ENCODE data around the gene PDZD4.

PDZD4 gene

GRCh38 chrX:153857348-153857903 lies 27.1 kb upstream of the PDZD4 start:
- no peak overlapping the region for H3K4me3 ChIP-seq (ENCODE audit: extremely low read depth, insufficient read depth, low read length, poor library complexity, severe bottlenecking)
- no peak overlapping the region for H3K27ac ChIP-seq (ENCODE audit: low read depth, low read length, severe bottlenecking)
- no peaks in the 10 kb centered on the region for H3K9me3 ChIP-seq (ENCODE audit: control insufficient read depth, low read length)
- H3K36me3 ChIP-seq (ENCODE audit: control insufficient read depth, insufficient read depth, low read length) = peaks cover 5% of the 10 kb centered on the region
- H3K4me1 ChIP-seq (ENCODE audit: control insufficient read depth, insufficient read depth, low read length, poor library complexity, severe bottlenecking) = no peaks in the 10 kb centered on the region
- WGBS, 2 experiments (ENCODE audit: insufficient coverage in 2 of 2) = 80% methylated on average over 1 of the region's 2 CpGs; no CpG with 5 or more reads in 1 of the 2 experiments

DNA sequence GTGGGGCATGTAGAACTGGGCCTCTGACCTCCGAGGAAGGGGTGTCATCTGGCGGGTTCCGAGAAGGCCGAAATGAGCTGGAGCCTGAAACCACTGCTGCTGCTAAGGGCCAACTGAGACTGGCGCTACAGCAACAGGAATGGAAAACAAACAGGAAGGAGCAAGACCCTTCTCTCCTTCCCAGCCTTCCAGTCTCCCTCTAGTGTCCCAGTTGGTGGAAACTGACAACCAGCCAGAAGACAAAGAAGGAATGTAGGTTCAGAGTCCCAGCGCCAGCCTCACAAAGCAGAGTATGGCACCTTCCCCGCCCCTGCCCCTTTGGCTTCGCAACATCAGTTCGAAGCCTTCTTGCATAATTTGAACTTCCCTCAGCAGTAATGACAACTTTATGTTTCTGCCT lies 24.4 kb upstream of the PDZD4 start:
- H3K36me3 ChIP-seq (ENCODE audit: control insufficient read depth, insufficient read depth, low read length) = no peaks in the 10 kb centered on the region
- WGBS, 2 experiments (ENCODE audit: insufficient coverage in 2 of 2) = 62 to 93% methylated on average over 2 to 7 of the region's 9 CpGs
- H3K9me3 ChIP-seq (ENCODE audit: control insufficient read depth, low read length) = no peaks in the 10 kb centered on the region

DNA sequence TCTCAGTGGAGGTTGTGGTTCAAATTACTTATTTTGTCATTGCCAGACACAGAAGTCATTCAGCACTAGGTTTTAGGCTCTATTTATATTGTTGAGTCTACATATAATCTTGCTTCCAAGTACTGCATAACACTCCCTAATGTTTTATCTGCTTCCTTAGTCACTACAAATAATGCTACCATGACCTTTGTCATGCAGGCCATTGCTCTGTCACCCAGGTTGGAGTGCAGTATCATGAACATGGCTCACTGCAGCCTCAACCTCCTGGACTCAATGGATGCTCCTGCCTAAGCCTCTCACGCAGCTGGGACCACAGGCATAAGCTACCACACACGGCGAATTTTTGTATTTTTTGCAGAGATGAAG lies 23.5 kb upstream of the PDZD4 start:
- WGBS, 2 experiments (ENCODE audit: insufficient coverage in 2 of 2) = 80 to 100% methylated on average over 2 to 3 of the region's 3 CpGs
- Histone ChIP-seq H3K27ac (ENCODE audit: low read depth, low read length, severe bottlenecking) (no peak overlapping the region), H3K9me3 (ENCODE audit: control insufficient read depth, low read length) (no peaks in the 10 kb centered on the region), H3K4me1 (ENCODE audit: control insufficient read depth, insufficient read depth, low read length, poor library complexity, severe bottlenecking) (no peaks in the 10 kb centered on the region), H3K36me3 (ENCODE audit: control insufficient read depth, insufficient read depth, low read length) (no peaks in the 10 kb centered on the region), H3K4me3 (ENCODE audit: extremely low read depth, insufficient read depth, low read length, poor library complexity, severe bottlenecking) (no peak overlapping the region)

More for the DNA sequence above, 24.4 kb upstream of the PDZD4 start:
- Histone ChIP-seq H3K4me1 (ENCODE audit: control insufficient read depth, insufficient read depth, low read length, poor library complexity, severe bottlenecking) (no peaks in the 10 kb centered on the region), H3K27ac (ENCODE audit: low read depth, low read length, severe bottlenecking) (no peak overlapping the region), H3K4me3 (ENCODE audit: extremely low read depth, insufficient read depth, low read length, poor library complexity, severe bottlenecking) (no peak overlapping the region)

- Histone ChIP-seq H3K4me1 (ENCODE audit: control insufficient read depth, insufficient read depth, low read length, poor library complexity, severe bottlenecking) (no peaks in the 10 kb centered on the region), H3K9me3 (ENCODE audit: control insufficient read depth, low read length) (no peaks in the 10 kb centered on the region), H3K27ac (ENCODE audit: low read depth, low read length, severe bottlenecking) (no peak overlapping the region), H3K36me3 (ENCODE audit: control insufficient read depth, insufficient read depth, low read length) (no peaks in the 10 kb centered on the region), H3K4me3 (ENCODE audit: extremely low read depth, insufficient read depth, low read length, poor library complexity, severe bottlenecking) (no peak overlapping the region)
- WGBS, 2 experiments (ENCODE audit: insufficient coverage in 2 of 2) = 83% methylated on average over 1 of the region's 3 CpGs; no CpG with 5 or more reads in 1 of the 2 experiments
Observed at GRCh38 chrX:153853180-153853901, 23.0 kb upstream of the PDZD4 start.

DNA sequence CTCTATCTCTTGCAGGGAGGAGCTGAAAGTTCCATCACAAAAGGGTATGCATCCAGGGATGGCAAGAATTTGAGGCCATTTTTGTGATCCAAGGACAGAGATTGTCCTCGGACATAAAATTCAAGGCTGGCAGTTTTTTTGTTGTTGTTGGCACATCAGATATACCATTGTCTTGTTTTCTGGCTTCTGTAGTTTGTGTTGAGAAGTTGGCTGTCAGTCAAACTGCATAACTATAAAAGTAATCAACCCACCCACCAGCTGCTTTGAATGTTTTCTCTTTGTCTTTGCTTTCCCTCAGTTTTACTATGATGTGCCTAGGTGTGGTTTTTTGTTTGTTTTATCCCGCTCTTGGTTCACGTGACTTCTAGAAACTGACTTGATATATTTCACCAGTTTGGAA lies 21.6 kb upstream of the PDZD4 start:
- no peaks in the 10 kb centered on the region for H3K9me3 ChIP-seq (ENCODE audit: control insufficient read depth, low read length)
- no peaks in the 10 kb centered on the region for H3K36me3 ChIP-seq (ENCODE audit: control insufficient read depth, insufficient read depth, low read length)
- H3K4me3 ChIP-seq (ENCODE audit: extremely low read depth, insufficient read depth, low read length, poor library complexity, severe bottlenecking) = no peak overlapping the region
- no peaks in the 10 kb centered on the region for H3K4me1 ChIP-seq (ENCODE audit: control insufficient read depth, insufficient read depth, low read length, poor library complexity, severe bottlenecking)
- H3K27ac ChIP-seq (ENCODE audit: low read depth, low read length, severe bottlenecking) = no peak overlapping the region
- WGBS, 2 experiments (ENCODE audit: insufficient coverage in 2 of 2) = no CpG with 5 or more reads among the region's 3 CpGs

DNA sequence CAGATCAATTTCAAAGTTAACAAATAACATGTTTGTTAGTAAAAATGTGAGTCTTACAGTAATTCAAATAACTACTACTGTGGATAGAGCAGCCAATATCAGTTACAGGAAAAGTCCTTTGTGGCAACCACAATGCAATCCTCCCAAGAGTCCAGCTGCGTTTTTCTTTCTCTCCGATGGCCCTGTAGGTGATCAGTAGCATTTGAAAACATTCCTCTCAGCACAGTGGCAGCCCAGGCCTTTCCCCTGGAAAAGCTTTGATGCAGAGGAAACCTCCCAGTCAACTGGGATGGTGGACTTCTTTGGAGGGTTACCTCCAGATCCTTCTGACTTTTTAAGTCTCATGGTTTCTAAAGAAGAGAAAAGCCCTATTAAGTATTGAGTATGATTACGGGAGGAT lies 18.0 kb upstream of the PDZD4 start:
- no peaks in the 10 kb centered on the region for H3K9me3 ChIP-seq (ENCODE audit: control insufficient read depth, low read length)
- H3K4me1 ChIP-seq (ENCODE audit: control insufficient read depth, insufficient read depth, low read length, poor library complexity, severe bottlenecking) = no peaks in the 10 kb centered on the region
- H3K27ac ChIP-seq (ENCODE audit: low read depth, low read length, severe bottlenecking) = no peak overlapping the region
- no peak overlapping the region for H3K4me3 ChIP-seq (ENCODE audit: extremely low read depth, insufficient read depth, low read length, poor library complexity, severe bottlenecking)
- H3K36me3 ChIP-seq (ENCODE audit: control insufficient read depth, insufficient read depth, low read length) = no peaks in the 10 kb centered on the region
- WGBS, 2 experiments (ENCODE audit: insufficient coverage in 2 of 2) = 80% methylated on average over 1 of the region's 3 CpGs; no CpG with 5 or more reads in 1 of the 2 experiments

DNA sequence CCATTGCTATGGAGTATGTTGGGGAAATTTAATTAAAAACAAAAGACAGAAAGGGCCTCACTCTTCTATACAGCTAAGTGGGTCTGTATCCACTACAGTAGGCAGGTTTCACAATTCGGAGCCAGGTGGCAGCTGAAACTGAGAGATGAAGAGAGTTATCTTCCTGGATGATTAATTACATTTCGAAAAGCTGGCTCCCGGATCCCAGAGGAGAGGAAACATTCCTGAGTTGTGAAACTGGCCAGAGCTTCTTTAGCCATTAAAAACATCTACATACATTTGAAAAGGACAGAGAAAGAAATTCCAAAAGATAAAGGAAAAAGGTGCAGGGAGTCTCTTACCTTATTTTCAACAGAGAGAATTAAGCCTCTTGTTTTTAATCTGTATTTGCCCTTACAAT lies 15.5 kb upstream of the PDZD4 start:
- WGBS, 2 experiments (ENCODE audit: insufficient coverage in 2 of 2) = 20% methylated on average over 1 of the region's 3 CpGs; no CpG with 5 or more reads in 1 of the 2 experiments
- Histone ChIP-seq H3K9me3 (ENCODE audit: control insufficient read depth, low read length) (no peaks in the 10 kb centered on the region), H3K36me3 (ENCODE audit: control insufficient read depth, insufficient read depth, low read length) (no peaks in the 10 kb centered on the region), H3K4me1 (ENCODE audit: control insufficient read depth, insufficient read depth, low read length, poor library complexity, severe bottlenecking) (no peaks in the 10 kb centered on the region), H3K4me3 (ENCODE audit: extremely low read depth, insufficient read depth, low read length, poor library complexity, severe bottlenecking) (no peak overlapping the region), H3K27ac (ENCODE audit: low read depth, low read length, severe bottlenecking) (no peak overlapping the region)

- no peaks in the 10 kb centered on the region for H3K36me3 ChIP-seq (ENCODE audit: control insufficient read depth, insufficient read depth, low read length)
- H3K9me3 ChIP-seq (ENCODE audit: control insufficient read depth, low read length) = no peaks in the 10 kb centered on the region
- no peak overlapping the region for H3K27ac ChIP-seq (ENCODE audit: low read depth, low read length, severe bottlenecking)
- WGBS, 2 experiments (ENCODE audit: insufficient coverage in 2 of 2) = 40% methylated on average over 1 to 2 of the region's 6 CpGs
- no peak overlapping the region for H3K4me3 ChIP-seq (ENCODE audit: extremely low read depth, insufficient read depth, low read length, poor library complexity, severe bottlenecking)
- no peaks in the 10 kb centered on the region for H3K4me1 ChIP-seq (ENCODE audit: control insufficient read depth, insufficient read depth, low read length, poor library complexity, severe bottlenecking)
Observed at GRCh38 chrX:153845195-153845594, 14.9 kb upstream of the PDZD4 start.

GRCh38 chrX:153844509-153845082 lies 14.3 kb upstream of the PDZD4 start:
- WGBS, 2 experiments (ENCODE audit: insufficient coverage in 2 of 2) = 0 to 17% methylated on average over 1 of the region's 6 CpGs
- Histone ChIP-seq H3K36me3 (ENCODE audit: control insufficient read depth, insufficient read depth, low read length) (no peaks in the 10 kb centered on the region), H3K4me1 (ENCODE audit: control insufficient read depth, insufficient read depth, low read length, poor library complexity, severe bottlenecking) (no peaks in the 10 kb centered on the region), H3K27ac (ENCODE audit: low read depth, low read length, severe bottlenecking) (no peak overlapping the region), H3K9me3 (ENCODE audit: control insufficient read depth, low read length) (no peaks in the 10 kb centered on the region), H3K4me3 (ENCODE audit: extremely low read depth, insufficient read depth, low read length, poor library complexity, severe bottlenecking) (no peak overlapping the region)

GRCh38 chrX:153836921-153837320 lies 6.6 kb upstream of the PDZD4 start:
- Histone ChIP-seq H3K4me1 (ENCODE audit: control insufficient read depth, insufficient read depth, low read length, poor library complexity, severe bottlenecking) (no peaks in the 10 kb centered on the region), H3K9me3 (ENCODE audit: control insufficient read depth, low read length) (no peaks in the 10 kb centered on the region), H3K36me3 (ENCODE audit: control insufficient read depth, insufficient read depth, low read length) (no peaks in the 10 kb centered on the region), H3K4me3 (ENCODE audit: extremely low read depth, insufficient read depth, low read length, poor library complexity, severe bottlenecking) (no peak overlapping the region), H3K27ac (ENCODE audit: low read depth, low read length, severe bottlenecking) (no peak overlapping the region)
- 86 to 100% methylated on average over 1 of the region's 6 CpGs for WGBS, 2 experiments (ENCODE audit: insufficient coverage in 2 of 2)

GRCh38 chrX:153832728-153833127 lies 2.4 kb upstream of the PDZD4 start:
- Histone ChIP-seq H3K4me1 (ENCODE audit: control insufficient read depth, insufficient read depth, low read length, poor library complexity, severe bottlenecking) (peaks cover 3% of the 10 kb centered on the region), H3K27ac (ENCODE audit: low read depth, low read length, severe bottlenecking) (no peak overlapping the region), H3K4me3 (ENCODE audit: extremely low read depth, insufficient read depth, low read length, poor library complexity, severe bottlenecking) (no peak overlapping the region), H3K9me3 (ENCODE audit: control insufficient read depth, low read length) (no peaks in the 10 kb centered on the region), H3K36me3 (ENCODE audit: control insufficient read depth, insufficient read depth, low read length) (no peaks in the 10 kb centered on the region)
- 84 to 85% methylated on average over 4 to 9 of the region's 10 CpGs for WGBS, 2 experiments (ENCODE audit: insufficient coverage in 2 of 2)
